Activated CD8-positive, alpha-beta memory T cell treated with anti-CD3 and anti-CD28 coated beads, Interleukin-2, amount 50 U/mL, for 24 hours (primary cell): ENCODE measurements around the gene SLC6A16.
"Not testable (repeated sequence)": the region's sequence is repeated elsewhere in the genome, so short reads cannot be mapped to it uniquely, and the experiment has no call there.

Experiments used
- DNase-seq: peaks from one replicate; pipeline ENCODE4 v3.0.0-alpha.2; 2020; ENCODE audit errors: extremely low read depth

SLC6A16 gene

DNA sequence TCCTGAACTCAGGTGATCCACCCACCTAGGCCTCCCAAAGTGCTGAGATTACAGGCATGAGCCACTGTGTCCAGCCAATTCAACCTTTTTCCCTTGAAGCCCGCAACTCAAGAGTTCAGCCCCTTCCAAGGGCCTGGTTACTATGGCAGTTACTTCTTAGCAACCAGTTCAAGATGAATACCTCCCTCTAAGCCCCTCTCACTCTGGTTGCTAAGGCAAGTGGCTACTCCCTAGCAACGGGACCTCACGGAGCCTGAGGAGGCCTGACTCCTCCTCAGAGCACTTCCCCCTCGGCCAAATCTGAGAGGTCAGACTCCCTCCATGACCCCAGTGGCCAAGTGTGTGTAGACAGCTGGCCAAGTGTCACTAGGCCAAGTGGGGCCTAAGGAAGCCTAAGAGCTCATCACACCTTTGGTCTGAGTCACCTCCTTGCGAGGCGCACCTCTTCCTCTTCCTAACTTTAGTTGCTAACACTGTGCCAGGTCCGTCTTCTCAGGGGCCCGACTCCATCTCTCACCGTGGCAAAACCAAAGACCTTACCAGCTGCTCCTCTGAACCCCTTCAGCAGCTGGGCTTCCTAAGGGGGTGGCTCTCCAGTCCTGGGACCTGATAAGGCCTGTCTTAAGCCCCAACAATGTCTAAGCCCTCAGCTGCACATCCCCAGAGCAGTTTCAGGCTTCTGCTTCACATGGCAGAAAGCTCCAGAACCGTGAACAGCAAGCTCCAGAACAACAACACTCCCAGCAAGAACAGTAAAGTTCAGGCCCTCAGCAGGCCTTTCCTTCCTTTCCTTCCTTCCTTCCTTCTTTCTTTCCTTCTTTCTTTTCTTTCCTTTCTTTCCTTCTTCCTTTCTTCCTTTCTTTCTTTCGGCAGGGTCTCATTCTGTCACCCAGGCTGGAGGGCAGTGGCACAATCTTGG, 19.8 kb upstream of the SLC6A16 start:
- no peak for DNase-seq

DNA sequence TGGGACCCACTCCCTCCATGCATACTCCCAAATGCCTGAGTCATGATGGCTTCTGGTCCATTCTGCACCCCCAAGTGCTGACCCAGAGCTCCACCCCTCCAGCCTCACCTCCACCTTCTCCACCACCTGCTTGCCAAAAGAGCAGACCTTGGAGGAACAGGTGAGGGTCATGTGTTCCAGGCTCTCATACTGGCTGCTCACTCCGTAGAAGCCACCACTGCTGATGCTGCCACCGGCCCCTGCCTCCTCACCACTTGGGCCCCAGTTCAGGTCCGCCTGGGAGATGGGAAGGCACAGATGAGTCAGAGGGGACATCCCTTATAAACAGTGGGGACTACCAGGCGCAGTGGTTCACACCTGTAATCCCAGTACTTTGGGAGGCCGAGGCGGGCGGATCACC, 18.1 kb upstream of the SLC6A16 start:
- no peak for DNase-seq

GRCh38 chr19:49342291-49342721, 17.3 kb upstream of the SLC6A16 start:
- DNase-seq: no peak

DNA sequence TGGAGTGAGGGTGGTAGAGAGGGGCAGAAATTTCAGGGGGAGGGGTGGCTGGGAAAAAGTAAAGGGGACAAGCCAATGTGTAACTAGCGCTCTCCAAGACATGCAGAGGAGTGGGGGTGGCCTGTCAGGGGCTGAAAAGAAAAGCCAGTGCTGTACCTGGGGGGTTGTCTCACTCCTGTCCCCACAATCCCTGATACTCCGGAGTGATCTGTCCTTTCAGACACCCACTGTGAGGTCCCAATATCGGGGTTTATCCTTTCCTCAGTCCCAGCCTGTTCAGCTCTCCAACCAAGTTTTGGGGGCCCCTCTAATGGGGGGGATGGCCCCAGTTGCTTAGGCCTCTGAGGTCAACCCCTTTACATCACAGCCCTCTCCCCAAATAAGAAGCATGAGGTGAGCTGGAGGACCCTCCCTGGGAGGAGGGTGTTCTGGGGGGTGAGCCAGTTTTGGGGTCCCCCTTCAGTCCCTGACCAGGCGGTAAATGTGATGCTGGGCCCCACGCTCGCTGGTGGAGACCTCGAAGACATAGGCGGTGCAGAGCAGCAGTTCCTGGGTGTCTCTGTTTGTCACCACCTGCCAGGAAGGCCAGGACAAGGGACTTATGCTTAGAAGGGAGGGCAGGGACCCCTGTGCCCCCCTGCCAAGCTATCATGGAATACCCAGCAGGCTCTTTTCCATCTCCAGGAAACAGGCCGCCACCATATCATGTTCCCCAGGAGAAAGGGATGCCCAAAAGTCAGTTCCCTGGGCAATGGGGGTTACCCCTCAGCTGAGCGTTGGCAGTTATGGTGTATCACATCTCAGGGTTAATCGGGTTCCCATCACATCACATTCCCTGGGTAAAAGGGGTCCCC, 16.1 kb upstream of the SLC6A16 start:
- DNase-seq: no peak

GRCh38 chr19:49340069-49340864, 15.3 kb upstream of the SLC6A16 start:
- no peak for DNase-seq

DNA sequence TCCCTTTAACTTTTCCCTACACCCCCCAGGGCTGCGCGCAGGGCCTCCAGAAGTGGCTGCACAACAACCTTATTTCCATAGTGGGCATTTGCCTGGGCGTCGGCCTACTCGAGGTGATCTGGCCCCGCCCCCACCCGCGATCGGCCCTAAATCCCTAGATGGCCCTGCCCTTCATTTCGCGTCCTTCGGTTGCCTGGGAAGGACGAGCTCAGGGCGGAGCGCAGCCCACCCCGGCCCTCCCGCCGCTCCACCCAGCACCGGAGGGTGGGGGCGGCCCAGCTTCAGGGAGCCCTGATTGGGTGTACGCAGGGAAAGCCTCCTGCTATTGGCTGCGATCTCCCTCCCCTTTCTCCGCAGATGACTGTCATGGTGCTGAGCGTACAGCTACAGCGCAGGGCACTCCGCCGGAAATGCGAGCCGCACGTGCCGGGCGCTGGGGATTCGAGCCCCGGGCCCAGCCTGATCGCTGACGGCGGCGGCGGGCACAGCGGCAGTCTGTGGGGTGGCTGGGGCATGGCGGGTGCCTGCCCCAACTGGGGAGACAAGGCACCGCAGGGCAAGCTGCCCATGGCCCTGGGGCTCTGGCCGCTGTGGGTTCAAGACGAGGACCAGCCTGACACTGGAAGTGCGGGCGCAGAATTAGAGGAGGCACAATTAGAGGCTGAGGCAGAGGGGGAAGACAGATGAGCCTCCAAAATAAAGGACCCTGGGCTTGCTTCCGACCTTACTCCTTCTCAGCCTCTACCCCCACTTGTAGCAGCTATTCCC, 14.5 kb upstream of the SLC6A16 start:
- no peak for DNase-seq

GRCh38 chr19:49338691-49339300, 13.8 kb upstream of the SLC6A16 start:
- no peak for DNase-seq

- no peak for DNase-seq
Observed at GRCh38 chr19:49338023-49338677, 13.2 kb upstream of the SLC6A16 start.

- no peak for DNase-seq
Observed at GRCh38 chr19:49337267-49338022, 12.5 kb upstream of the SLC6A16 start.

DNA sequence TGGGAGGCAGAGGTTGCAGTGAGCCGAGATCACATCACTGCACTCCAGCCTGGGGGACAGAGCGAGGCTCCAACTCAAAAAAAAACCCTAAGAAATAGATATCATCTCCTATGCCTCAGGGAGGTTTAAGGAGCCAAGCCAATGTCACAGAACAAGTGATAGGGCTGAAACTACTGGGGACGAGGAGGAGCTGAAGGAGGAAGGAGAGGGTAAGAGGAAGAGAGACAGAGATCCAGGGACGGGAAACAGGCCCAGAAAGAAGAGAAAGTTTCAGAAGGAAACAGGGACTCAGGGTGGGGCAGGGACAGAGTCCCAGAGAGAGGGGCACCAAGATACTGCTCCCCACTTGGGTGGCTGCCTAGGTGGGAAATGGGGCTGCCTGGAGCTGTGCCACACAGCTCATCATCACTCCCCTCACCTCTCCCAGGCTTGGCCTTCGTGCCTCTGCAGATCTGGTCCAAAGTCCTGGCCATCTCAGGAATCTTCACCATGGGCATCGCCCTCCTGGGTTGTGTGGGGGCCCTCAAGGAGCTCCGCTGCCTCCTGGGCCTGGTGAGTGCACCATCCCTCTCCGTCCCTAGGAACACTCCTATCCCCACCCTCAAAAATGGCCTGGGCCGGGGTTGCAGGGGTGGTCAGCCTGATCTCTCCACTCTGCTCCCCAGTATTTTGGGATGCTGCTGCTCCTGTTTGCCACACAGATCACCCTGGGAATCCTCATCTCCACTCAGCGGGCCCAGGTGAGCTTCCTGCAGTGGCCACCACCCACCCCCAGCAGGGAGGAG, 11.7 kb upstream of the SLC6A16 start:
- DNase-seq: no peak

- DNase-seq: no peak
Observed at GRCh38 chr19:49335784-49336481, 10.9 kb upstream of the SLC6A16 start.

- DNase-seq: no peak
Observed at GRCh38 chr19:49335071-49335783, 10.2 kb upstream of the SLC6A16 start, which contains the start of gene CD37. Gene CD37, plus strand, starts transcription at chr19:49335406. Its CDS starts 135 bp downstream, at chr19:49335541.

DNA sequence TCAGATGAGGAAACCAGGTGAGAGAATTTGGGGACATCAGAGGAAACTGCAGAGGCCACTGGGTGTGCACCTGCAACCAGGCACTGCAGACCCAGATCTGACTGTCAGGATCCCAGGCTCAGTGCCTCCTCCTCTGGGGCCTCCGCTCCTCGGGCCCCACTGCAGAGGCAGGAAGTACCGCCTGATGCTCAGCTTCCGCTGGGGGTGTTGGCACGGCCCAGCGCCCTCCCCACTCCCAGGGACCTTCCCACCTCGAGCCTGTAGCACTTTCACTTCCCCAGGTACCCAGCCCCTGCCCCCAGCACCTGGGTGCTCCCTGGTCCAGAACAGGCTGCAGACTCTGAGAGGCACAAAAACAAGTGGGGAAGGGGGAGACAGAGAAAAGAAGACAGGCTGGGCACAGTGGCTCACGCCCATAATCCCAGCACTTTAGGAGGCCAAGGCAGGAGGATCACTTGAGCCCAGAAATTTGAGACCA, 8.9 kb upstream of the SLC6A16 start:
- no peak for DNase-seq

DNA sequence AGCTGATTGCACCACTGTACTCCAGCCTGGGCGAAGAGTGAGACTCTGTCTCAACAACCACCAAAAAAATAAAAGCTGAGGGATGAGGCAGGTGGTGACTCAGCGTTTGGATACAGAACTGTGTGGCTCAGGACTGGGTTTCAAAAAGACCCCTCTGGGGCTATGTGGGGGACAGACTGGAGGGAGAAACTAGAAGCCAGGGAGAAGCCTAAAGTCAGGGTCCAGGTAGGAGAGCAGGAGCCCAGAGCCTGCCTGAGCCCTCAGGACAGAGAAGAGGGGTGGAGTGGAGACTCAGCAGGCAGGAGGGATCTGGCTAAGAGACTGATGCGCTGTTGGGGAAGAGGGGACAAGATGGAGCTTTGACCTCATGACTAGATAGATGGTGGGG, 8.4 kb upstream of the SLC6A16 start:
- DNase-seq: no peak

DNA sequence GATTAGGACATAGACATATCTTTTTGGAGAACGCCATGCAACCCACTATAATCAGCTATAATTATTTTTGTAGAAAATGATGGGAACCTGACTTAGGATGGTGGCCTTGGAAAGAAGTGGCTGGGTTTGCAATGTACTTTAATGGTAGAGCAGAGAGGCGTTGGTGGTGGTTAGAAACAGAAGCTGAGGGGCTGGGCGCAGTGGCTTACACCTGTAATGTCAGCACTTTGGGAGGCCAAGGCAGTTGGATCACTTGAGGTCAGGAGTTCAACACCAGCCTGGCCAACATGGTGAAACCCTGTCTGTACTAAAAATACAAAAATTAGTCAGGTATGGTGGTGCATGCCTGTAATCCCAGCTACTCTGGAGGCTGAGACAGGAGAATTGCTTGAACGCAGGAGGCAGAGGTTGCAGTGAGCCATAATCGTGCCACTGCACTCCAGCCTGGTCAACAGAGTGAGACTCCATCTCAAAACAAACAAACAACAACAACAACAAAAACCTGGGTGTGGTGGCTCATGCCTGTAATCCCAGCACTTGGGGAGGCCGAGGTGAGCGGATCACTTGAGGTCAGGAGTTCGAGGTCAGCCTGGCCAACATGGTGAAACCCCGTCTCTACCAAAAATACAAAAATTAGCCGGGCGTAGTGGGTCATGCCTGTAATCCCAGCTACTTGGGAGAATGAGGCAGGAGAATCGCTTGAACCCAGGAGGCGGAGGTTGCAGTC, 7.9 kb upstream of the SLC6A16 start:
- not testable (repeated sequence) for DNase-seq

- DNase-seq: no peak
Observed at GRCh38 chr19:49331616-49332055, 6.6 kb upstream of the SLC6A16 start.
